NB4 (cell line): ENCODE data around the gene DEFB110.

ENCODE experiments used
- MYC ChIP-seq: IDR thresholded peaks from 2 replicates; pipeline ENCODE4 v1.6.1; 2011; ENCODE audit warnings: low read depth, low read length
- POLR2A ChIP-seq: IDR thresholded peaks from 2 replicates; pipeline ENCODE4 v1.6.1; 2011; ENCODE audit warnings: mild to moderate bottlenecking; ENCODE audit not compliant: insufficient read length; ENCODE audit errors: extremely low read depth
- TF ChIP-seq, protein P1 (sequence below): IDR thresholded peaks from one replicate; pipeline ENCODE4 v1.5.1; 2012; ENCODE audit warnings: low read depth, low read length

DNA sequence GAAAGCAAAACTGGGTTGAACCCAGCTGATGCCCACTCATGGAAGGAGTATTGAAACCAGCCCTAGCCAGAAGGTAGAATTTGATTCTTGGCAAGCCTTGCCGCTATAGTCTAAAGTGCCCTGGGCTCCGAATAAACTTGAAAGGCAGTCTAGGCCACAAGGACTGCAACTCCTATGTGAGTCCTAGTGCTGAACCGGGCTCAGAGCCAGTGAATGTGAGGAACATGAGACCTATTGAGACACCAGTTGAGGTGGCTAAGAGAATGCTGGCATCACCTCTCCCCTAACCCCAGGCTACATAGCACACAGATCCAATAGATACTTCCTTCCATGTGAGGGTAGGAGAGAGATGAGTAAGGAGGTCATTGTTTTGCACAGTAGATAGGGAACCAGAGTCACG lies 3.5 kb upstream of the DEFB110 start:
- TF ChIP-seq, protein P1, sequence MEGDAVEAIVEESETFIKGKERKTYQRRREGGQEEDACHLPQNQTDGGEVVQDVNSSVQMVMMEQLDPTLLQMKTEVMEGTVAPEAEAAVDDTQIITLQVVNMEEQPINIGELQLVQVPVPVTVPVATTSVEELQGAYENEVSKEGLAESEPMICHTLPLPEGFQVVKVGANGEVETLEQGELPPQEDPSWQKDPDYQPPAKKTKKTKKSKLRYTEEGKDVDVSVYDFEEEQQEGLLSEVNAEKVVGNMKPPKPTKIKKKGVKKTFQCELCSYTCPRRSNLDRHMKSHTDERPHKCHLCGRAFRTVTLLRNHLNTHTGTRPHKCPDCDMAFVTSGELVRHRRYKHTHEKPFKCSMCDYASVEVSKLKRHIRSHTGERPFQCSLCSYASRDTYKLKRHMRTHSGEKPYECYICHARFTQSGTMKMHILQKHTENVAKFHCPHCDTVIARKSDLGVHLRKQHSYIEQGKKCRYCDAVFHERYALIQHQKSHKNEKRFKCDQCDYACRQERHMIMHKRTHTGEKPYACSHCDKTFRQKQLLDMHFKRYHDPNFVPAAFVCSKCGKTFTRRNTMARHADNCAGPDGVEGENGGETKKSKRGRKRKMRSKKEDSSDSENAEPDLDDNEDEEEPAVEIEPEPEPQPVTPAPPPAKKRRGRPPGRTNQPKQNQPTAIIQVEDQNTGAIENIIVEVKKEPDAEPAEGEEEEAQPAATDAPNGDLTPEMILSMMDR = no peak
- no peak for TF ChIP-seq POLR2A
- TF ChIP-seq MYC = no peak
